IMR-90 (cell line): ENCODE data around the gene PEAK1.

ENCODE experiments used
- BHLHE40 ChIP-seq: fragments of 150-350 bp; IDR thresholded peaks from 2 replicates; pipeline ENCODE4 v1.6.1; 2016; ENCODE audit warnings: mild to moderate bottlenecking, low read depth, low read length
- CEBPB ChIP-seq: IDR thresholded peaks from 2 replicates; pipeline ENCODE4 v1.6.1; 2012; ENCODE audit warnings: low read depth, low read length, improper control_type of control experiment
- CHD1 ChIP-seq: IDR thresholded peaks from 2 replicates; pipeline ENCODE4 v1.6.1; 2012; ENCODE audit warnings: low read depth, low read length, improper control_type of control experiment
- CTCF ChIP-seq: conservative IDR thresholded peaks from 2 replicates; pipeline ENCODE4 v1.5.1; 2012; ENCODE audit warnings: mild to moderate bottlenecking, low read depth, low read length, improper control_type of control experiment
- ELK1 ChIP-seq: fragments of 150-350 bp; IDR thresholded peaks from 2 replicates; pipeline ENCODE4 v1.6.1; 2016; ENCODE audit warnings: low read depth, mild to moderate bottlenecking, low read length, moderate library complexity, borderline replicate concordance
- MAFK ChIP-seq: IDR thresholded peaks from 2 replicates; pipeline ENCODE4 v1.6.1; 2012; ENCODE audit warnings: low read depth, low read length, improper control_type of control experiment
- MAZ ChIP-seq: IDR thresholded peaks from 2 replicates; pipeline ENCODE4 v1.6.1; 2012; ENCODE audit warnings: low read depth, mild to moderate bottlenecking, low read length, improper control_type of control experiment, moderate library complexity, borderline replicate concordance
- MXI1 ChIP-seq: IDR thresholded peaks from 2 replicates; pipeline ENCODE4 v1.6.1; 2012; ENCODE audit warnings: low read depth, mild to moderate bottlenecking, low read length, moderate library complexity, borderline replicate concordance
- POLR2A ChIP-seq: IDR thresholded peaks from 2 replicates; pipeline ENCODE4 v1.6.1; 2012; ENCODE audit warnings: mild to moderate bottlenecking, low read depth, low read length
- RAD21 ChIP-seq: IDR thresholded peaks from 2 replicates; pipeline ENCODE4 v1.6.1; 2012; ENCODE audit warnings: low read length, improper control_type of control experiment
- RCOR1 ChIP-seq: IDR thresholded peaks from 2 replicates; pipeline ENCODE4 v1.6.1; 2012; ENCODE audit warnings: mild to moderate bottlenecking, low read length, improper control_type of control experiment; ENCODE audit not compliant: insufficient replicate concordance
- RFX5 ChIP-seq: IDR thresholded peaks from 2 replicates; pipeline ENCODE4 v1.8.0; 2012; ENCODE audit warnings: low read depth, mild to moderate bottlenecking, low read length, moderate library complexity
- SMC3 ChIP-seq: fragments of 150-350 bp; IDR thresholded peaks from 2 replicates; pipeline ENCODE4 v1.6.1; 2016; ENCODE audit warnings: low read depth, mild to moderate bottlenecking, antibody characterized with exemption, low read length, moderate library complexity
- USF2 ChIP-seq: fragments of 150-350 bp; IDR thresholded peaks from 2 replicates; pipeline ENCODE4 v1.6.1; 2017; ENCODE audit warnings: mild to moderate bottlenecking, antibody characterized with exemption, low read length, low read depth

- no peak for TF ChIP-seq CTCF
- TF ChIP-seq POLR2A, result no peak
- TF ChIP-seq USF2, result no peak
- no peak for TF ChIP-seq CEBPB
- TF ChIP-seq ELK1, result no peak
- TF ChIP-seq RAD21, result no peak
- TF ChIP-seq BHLHE40, result no peak
- TF ChIP-seq RFX5, result no peak
- no peak for TF ChIP-seq MAFK
- no peak for TF ChIP-seq MXI1
- no peak for TF ChIP-seq RCOR1
- no peak for TF ChIP-seq SMC3
- no peak for TF ChIP-seq MAZ
- no peak for TF ChIP-seq CHD1
Observed at GRCh38 chr15:77296773-77297337, 123.0 kb downstream of the PEAK1 start.
